A673 (cell line): Measurements from ENCODE around the gene LGR6. TPM values are rescaled to one million over a fixed set of nuclear protein-coding genes. Genes with fewer than 3 reads are reported as not detected.

Source experiments
- Bru-seq: library from RNA; stranded (reverse); fragments of 400-500 nt; gene quantifications from one replicate; lab custom pipeline; 2021; lab: Mats Ljungman, UMichigan
- BruChase-seq, 2 experiments: library from RNA; stranded (reverse); fragments of 400-500 nt; gene quantifications; one replicate each; lab custom pipeline; 2021; lab: Mats Ljungman, UMichigan
- BruUV-seq: library from RNA; stranded (reverse); fragments of 400-500 nt; replicated peaks from 2 replicates; lab custom pipeline; 2021; lab: Mats Ljungman, UMichigan
- CTCF ChIA-PET: fragments of 300-600 bp; sonication (Branson Sonifier 250); formaldehyde crosslinking; loops from one replicate; lab custom pipeline; 2022; ENCODE audit warnings: antibody characterized with exemption; lab: Charles Lee
- POLR2A ChIA-PET: fragments of 300-600 bp; sonication (Branson Sonifier 250); formaldehyde crosslinking; loops from one replicate; lab custom pipeline; 2022; ENCODE audit warnings: antibody characterized with exemption; ENCODE audit not compliant: low non-redundant PET; lab: Charles Lee
- DNase-seq: peaks from one replicate; pipeline ENCODE4 v3.0.0-alpha.2; 2015; ENCODE audit warnings: low spot score
- H3K27ac ChIP-seq: fragments of 200-600 bp; sonication (generic); 2 replicates; pipeline ENCODE4 v1.5.1; 2016; ENCODE audit warnings: mixed run types, low read depth, mild to moderate bottlenecking, mixed read lengths, antibody characterized with exemption, low read length; ENCODE audit not compliant: poor library complexity, severe bottlenecking
- H3K27me3 ChIP-seq: fragments of 200-600 bp; sonication (generic); replicated peaks from 2 replicates; pipeline ENCODE4 v1.6.1; 2017; ENCODE audit warnings: mixed run types, low read depth, mild to moderate bottlenecking, mixed read lengths, antibody characterized with exemption, low read length; ENCODE audit not compliant: insufficient read depth, poor library complexity
- H3K36me3 ChIP-seq: fragments of 200-600 bp; sonication (generic); 2 replicates; pipeline ENCODE4 v1.6.1; 2016; ENCODE audit warnings: mixed run types, mild to moderate bottlenecking, mixed read lengths, antibody characterized with exemption, low read length; ENCODE audit not compliant: insufficient read depth, poor library complexity, severe bottlenecking
- H3K4me1 ChIP-seq: fragments of 200-600 bp; sonication (generic); 2 replicates; pipeline ENCODE4 v1.6.1; 2017; ENCODE audit warnings: mixed run types, mild to moderate bottlenecking, mixed read lengths, antibody characterized with exemption, low read length; ENCODE audit not compliant: insufficient read depth, poor library complexity, severe bottlenecking
- H3K4me3 ChIP-seq: fragments of 200-600 bp; sonication (generic); 2 replicates; pipeline ENCODE4 v1.5.1; 2016; ENCODE audit warnings: low read depth, mixed run types, mild to moderate bottlenecking, mixed read lengths, low read length; ENCODE audit not compliant: poor library complexity, severe bottlenecking
- H3K9me3 ChIP-seq: fragments of 200-600 bp; sonication (generic); 2 replicates; pipeline ENCODE4 v1.6.1; 2016; ENCODE audit warnings: mixed run types, low read depth, mild to moderate bottlenecking, mixed read lengths, antibody characterized with exemption, low read length; ENCODE audit not compliant: poor library complexity, severe bottlenecking
- CTCF ChIP-seq: fragments of 300-800, 200-600 bp; sonication (generic); conservative IDR thresholded peaks from 2 replicates; pipeline ENCODE4 v1.5.1; 2017; ENCODE audit warnings: low read depth, mild to moderate bottlenecking, antibody characterized with exemption, low read length, moderate library complexity, mixed read lengths
- EZH2 ChIP-seq: fragments of 200-600 bp; sonication (generic); IDR thresholded peaks from 2 replicates; pipeline ENCODE4 v1.6.1; 2017; ENCODE audit warnings: borderline replicate concordance, low read depth, mild to moderate bottlenecking, mixed read lengths, antibody characterized with exemption, low read length; ENCODE audit not compliant: poor library complexity, severe bottlenecking
- intact Hi-C: fragments of 100-400 bp; cut with micrococcal nuclease; formaldehyde crosslinking; loops from one replicate; pipeline ENCODE4 v1.10.0; 2022; ENCODE audit not compliant: unreplicated experiment
- long read RNA-seq: library from polyadenylated mRNA; stranded (forward); transcript quantifications from one replicate; pipeline ENCODE4 v2.0.0, GENCODE V29; 2022
- total RNA-seq: library from RNA; stranded (reverse); gene quantifications from 2 replicates; pipeline ENCODE4 v1.2.3, GENCODE V29; 2021

LGR6 gene
- not detected in 2 replicates for total RNA-seq
- Bru-seq, nascent RNA = percentile 0 among the genes with signal in this experiment
- BruChase-seq, experiment 1, labeled RNA remaining after a 2-hour chase = not detected
- percentile 3 among the genes with signal in this experiment for BruChase-seq, experiment 2, labeled RNA remaining after a 6-hour chase
- long read RNA-seq, partial matches to known transcripts = 0 of 1 reads
- long read RNA-seq, other reads (novel, unspliced or antisense) = 1 of 1 reads

- intact Hi-C loops = loop anchor here (2.0 kb wide), 1 partner anchor 121 kb away; no protein-coding TSS in a partner anchor
- no peak for DNase-seq
Observed at GRCh38 chr1:202193614-202194327, at the start of gene LGR6. Gene LGR6 (plus strand): TSS chr1:202193799. CDS start chr1:202193990, 191 bp downstream.

GRCh38 chr1:202144402-202145067 is 49.1 kb upstream of the LGR6 start, which contains the start of gene ARL8A:
Gene ARL8A (minus strand): TSS chr1:202144737. CDS start chr1:202144572, 165 bp downstream.
- POLR2A ChIA-PET = no interaction called here
- DNase-seq = peak; percentile 60

More at GRCh38 chr1:202193614-202194327, at the start of gene LGR6:
- no TSS peak for BruUV-seq
- Histone ChIP-seq H3K4me3 (no peak within 1 kb of the TSS), H3K9me3 (no peaks in the 10 kb centered on the region), H3K27ac (no peak within 1 kb of the TSS), H3K36me3 (no peaks in the 10 kb centered on the region), H3K27me3 (peaks cover 39% of the 10 kb centered on the region), H3K4me1 (no peaks in the 10 kb centered on the region)
- POLR2A ChIA-PET = no interaction called here
- TF ChIP-seq CTCF (no peak), EZH2 (peak; percentile 89)
- CTCF ChIA-PET = interaction anchor here (0.5 to 1.6 kb wide), 6 partner anchors 8 to 163 kb away, joined by 3 to 7 read pairs (median 4); no protein-coding TSS in a partner anchor

More at GRCh38 chr1:202144402-202145067, 49.1 kb upstream of the LGR6 start, which contains the start of gene ARL8A:
- Histone ChIP-seq H3K36me3 (no peaks in the 10 kb centered on the region), H3K27me3 (no peaks in the 10 kb centered on the region), H3K4me1 (no peaks in the 10 kb centered on the region), H3K4me3 (peak within 1 kb of the TSS; percentile 96), H3K9me3 (no peaks in the 10 kb centered on the region), H3K27ac (peak within 1 kb of the TSS; percentile 79)
- no peak for TF ChIP-seq CTCF
- no peak for TF ChIP-seq EZH2
- intact Hi-C loops = no loop called here
- CTCF ChIA-PET = interaction anchor here (1.8 kb wide), 1 partner anchor 16 kb away, joined by 6 read pairs; the partner anchor contains the start of gene PTPN7
- no TSS peak for BruUV-seq
